CD4-positive, alpha-beta memory T cell (primary cell): Measurements from ENCODE around the gene CLCA1. TPM values are rescaled to one million over a fixed set of nuclear protein-coding genes. Genes with fewer than 3 reads are reported as not detected.

Experiments used
- CTCF ChIA-PET: fragments of 350-600 bp; sonication (Branson Sonifier 250); formaldehyde crosslinking; loops from one replicate; lab custom pipeline; 2021; ENCODE audit warnings: inconsistent platforms; ENCODE audit not compliant: partially characterized antibody; lab: Charles Lee
- POLR2A ChIA-PET: fragments of 350-600 bp; sonication (Branson Sonifier 250); formaldehyde crosslinking; loops from one replicate; lab custom pipeline; 2021; ENCODE audit not compliant: partially characterized antibody; lab: Charles Lee
- DNase-seq, 5 donors: peaks; one replicate each; pipeline versions ENCODE4 v3.0.0 to v3.0.0-alpha.2; 2020 to 2022; ENCODE audit warnings: mixed read lengths in 1 of 5
- H3K27ac ChIP-seq: one replicate; pipeline ENCODE4 v1.7.0; 2013; ENCODE audit warnings: low read depth, low read length
- H3K27me3 ChIP-seq: 2 replicates; pipeline ENCODE4 v1.7.0; 2013; ENCODE audit warnings: mild to moderate bottlenecking, low read length, moderate library complexity; ENCODE audit not compliant: insufficient read depth
- H3K36me3 ChIP-seq: 2 replicates; pipeline ENCODE4 v1.7.0; 2013; ENCODE audit warnings: mild to moderate bottlenecking, low read length, moderate library complexity; ENCODE audit not compliant: insufficient read depth
- H3K4me1 ChIP-seq: 2 replicates; pipeline ENCODE4 v1.7.0; 2013; ENCODE audit warnings: mild to moderate bottlenecking, low read length, moderate library complexity; ENCODE audit not compliant: insufficient read depth
- H3K4me3 ChIP-seq, 2 donors: one replicate each; pipeline ENCODE4 v1.7.0; 2013; ENCODE audit warnings: low read length in 2 of 2, mild to moderate bottlenecking in 1 of 2
- H3K9me3 ChIP-seq, 2 donors: one replicate each; pipeline ENCODE4 v1.7.0; 2013; ENCODE audit warnings: low read length in 2 of 2, control low read depth in 1 of 2; ENCODE audit not compliant: control insufficient read depth in 1 of 2
- H3K27ac Mint-ChIP-seq, 7 donors: one replicate each; pipeline ENCODE4 v1.8.0; 2020 to 2021; ENCODE audit warnings: mixed read lengths in 7 of 7, mild to moderate bottlenecking in 6 of 7, inconsistent platforms in 3 of 7, moderate library complexity in 3 of 7
- H3K27me3 Mint-ChIP-seq, 2 donors: one replicate each; pipeline ENCODE4 v1.8.0; 2020 to 2021; ENCODE audit warnings: mixed read lengths in 2 of 2
- H3K36me3 Mint-ChIP-seq, 2 donors: one replicate each; pipeline ENCODE4 v1.8.0; 2020 to 2021; ENCODE audit warnings: mixed read lengths in 2 of 2, inconsistent platforms in 1 of 2, mild to moderate bottlenecking in 1 of 2
- H3K4me1 Mint-ChIP-seq, 4 donors: one replicate each; pipeline ENCODE4 v1.8.0; 2020 to 2021; ENCODE audit warnings: mixed read lengths in 4 of 4, mild to moderate bottlenecking in 1 of 4
- H3K4me3 Mint-ChIP-seq, 8 donors: one replicate each; pipeline ENCODE4 v1.8.0; 2020 to 2021; ENCODE audit warnings: mixed read lengths in 8 of 8, mild to moderate bottlenecking in 7 of 8, moderate library complexity in 6 of 8, inconsistent platforms in 3 of 8
- H3K9me3 Mint-ChIP-seq, 8 donors: one replicate each; pipeline ENCODE4 v1.8.0; 2020 to 2021; ENCODE audit warnings: mixed read lengths in 8 of 8, mild to moderate bottlenecking in 5 of 8, inconsistent platforms in 3 of 8, moderate library complexity in 1 of 8
- intact Hi-C: fragments of 100-400 bp; cut with micrococcal nuclease; formaldehyde crosslinking; loops from one replicate; pipeline ENCODE4 v1.15.1; 2023
- polyA plus RNA-seq, 2 donors: library from polyadenylated mRNA; unstranded; fragments of 300-500 nt; fragmentation: Illumina TruSeq; gene quantifications; one replicate each; pipeline ENCODE4 v1.2.3, GENCODE V29; 2021
- total RNA-seq, 2 experiments: library from RNA; stranded (reverse); gene quantifications; one replicate each; pipeline ENCODE4 v1.2.3, GENCODE V29; 2021

The CLCA1 gene
- total and polyA plus RNA-seq, 4 experiments from 2014 or later: not detected

DNA sequence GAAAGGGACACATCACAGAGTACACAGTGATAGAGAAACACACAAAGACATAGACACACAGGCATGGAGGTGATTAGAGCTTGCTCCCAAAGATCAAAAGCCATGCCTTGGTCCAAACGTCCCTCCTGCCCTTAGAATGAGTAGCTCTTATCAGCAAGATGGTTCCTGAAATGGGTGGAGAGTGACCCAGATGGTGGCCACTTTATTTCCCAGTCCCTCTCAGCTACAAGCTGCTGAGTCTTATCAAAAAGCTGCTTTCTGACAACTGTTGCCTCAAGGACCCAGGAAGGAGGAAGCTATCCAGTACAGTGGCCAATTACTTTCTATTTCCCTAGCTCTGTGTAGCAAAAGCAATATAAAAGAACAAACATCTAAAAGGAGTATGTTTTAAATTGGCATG lies 7.7 kb upstream of the CLCA1 start:
- intact Hi-C loops: no loop called here
- CTCF ChIA-PET: interaction anchor here (1.0 to 1.5 kb wide), 3 partner anchors 12 to 81 kb away, joined by 3 to 5 read pairs (median 4); no protein-coding TSS in a partner anchor

DNA sequence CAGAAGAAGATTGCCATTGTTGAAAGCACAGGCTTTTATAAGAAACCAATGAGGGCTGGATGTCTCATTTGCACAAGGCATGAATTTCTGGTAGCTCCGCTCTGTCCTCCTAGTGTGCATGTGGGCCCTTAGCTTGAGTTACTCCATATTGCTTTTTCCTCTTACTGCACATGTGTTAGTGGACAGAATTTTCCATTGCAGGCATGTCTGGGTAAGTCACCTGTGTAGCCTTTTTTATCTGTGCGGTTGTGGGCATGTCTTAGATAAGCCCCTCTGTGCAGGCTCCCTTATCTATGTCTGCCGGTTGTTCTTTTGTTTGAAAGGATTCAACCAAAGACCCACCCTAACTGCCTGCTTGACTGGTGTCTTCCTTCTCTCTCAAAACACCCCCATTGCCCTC lies 7.2 kb upstream of the CLCA1 start:
- H3K27ac ChIP-seq: no peak overlapping the region
- intact Hi-C loops: no loop called here
- H3K4me1 ChIP-seq: no peaks in the 10 kb centered on the region
- Mint-ChIP-seq H3K9me3 (no peaks in the 10 kb centered on the region), H3K27ac (no peak overlapping the region), H3K36me3 (no peaks in the 10 kb centered on the region), H3K4me1 (no peaks in the 10 kb centered on the region), H3K27me3 (peaks cover 2 to 8% of the 10 kb centered on the region in 2 donors), H3K4me3 (no peak overlapping the region)
- no peaks in the 10 kb centered on the region for H3K27me3 ChIP-seq
- CTCF ChIA-PET: interaction anchor here (1.0 to 1.5 kb wide), 3 partner anchors 12 to 81 kb away, joined by 3 to 5 read pairs (median 4); no protein-coding TSS in a partner anchor
- no peak for DNase-seq
- no peaks in the 10 kb centered on the region for H3K9me3 ChIP-seq
- POLR2A ChIA-PET: no interaction called here
- no peak overlapping the region for H3K4me3 ChIP-seq
- H3K36me3 ChIP-seq: no peaks in the 10 kb centered on the region

More for the DNA sequence above, 7.7 kb upstream of the CLCA1 start:
- H3K4me1 Mint-ChIP-seq: no peaks in the 10 kb centered on the region
- no peak overlapping the region for H3K27ac Mint-ChIP-seq
- H3K27me3 Mint-ChIP-seq: peaks cover 2 to 8% of the 10 kb centered on the region in 2 donors
- Histone ChIP-seq H3K36me3 (no peaks in the 10 kb centered on the region), H3K27ac (no peak overlapping the region), H3K4me3 (no peak overlapping the region), H3K27me3 (no peaks in the 10 kb centered on the region), H3K4me1 (no peaks in the 10 kb centered on the region), H3K9me3 (no peaks in the 10 kb centered on the region)
- POLR2A ChIA-PET: no interaction called here
- no peak for DNase-seq
- no peaks in the 10 kb centered on the region for H3K9me3 Mint-ChIP-seq
- no peak overlapping the region for H3K4me3 Mint-ChIP-seq
- no peaks in the 10 kb centered on the region for H3K36me3 Mint-ChIP-seq

DNA sequence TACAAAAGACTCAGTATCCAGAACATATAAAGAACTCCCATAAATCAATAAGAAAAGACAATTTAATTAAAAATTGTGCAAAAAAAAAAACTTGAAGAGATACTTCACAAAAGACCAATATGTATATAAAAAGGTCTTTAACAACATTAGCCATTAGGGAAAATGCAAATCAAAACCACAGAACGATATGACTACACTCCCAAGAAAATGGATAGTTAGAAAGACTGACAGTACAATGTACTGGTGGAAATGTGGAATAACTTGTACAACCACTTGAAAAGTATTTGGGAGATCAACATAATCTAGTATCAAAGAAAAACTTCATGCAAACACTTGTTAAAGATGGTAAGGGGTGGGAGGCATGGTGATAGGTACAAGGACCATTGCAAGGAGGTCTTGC lies 3.9 kb upstream of the CLCA1 start:
- no peaks in the 10 kb centered on the region for H3K9me3 Mint-ChIP-seq
- H3K4me3 ChIP-seq: no peak overlapping the region
- H3K36me3 ChIP-seq: no peaks in the 10 kb centered on the region
- DNase-seq: no peak
- ChIA-PET CTCF (no interaction called here), POLR2A (no interaction called here)
- no peak overlapping the region for H3K27ac ChIP-seq
- no peaks in the 10 kb centered on the region for H3K36me3 Mint-ChIP-seq
- no peaks in the 10 kb centered on the region for H3K4me1 ChIP-seq
- H3K27ac Mint-ChIP-seq: no peak overlapping the region
- H3K4me3 Mint-ChIP-seq: no peak overlapping the region
- no peaks in the 10 kb centered on the region for H3K27me3 ChIP-seq
- H3K4me1 Mint-ChIP-seq: peaks cover 0 to 3% (median 0%) of the 10 kb centered on the region in 4 donors
- intact Hi-C loops: no loop called here
- no peaks in the 10 kb centered on the region for H3K27me3 Mint-ChIP-seq
- H3K9me3 ChIP-seq: no peaks in the 10 kb centered on the region

DNA sequence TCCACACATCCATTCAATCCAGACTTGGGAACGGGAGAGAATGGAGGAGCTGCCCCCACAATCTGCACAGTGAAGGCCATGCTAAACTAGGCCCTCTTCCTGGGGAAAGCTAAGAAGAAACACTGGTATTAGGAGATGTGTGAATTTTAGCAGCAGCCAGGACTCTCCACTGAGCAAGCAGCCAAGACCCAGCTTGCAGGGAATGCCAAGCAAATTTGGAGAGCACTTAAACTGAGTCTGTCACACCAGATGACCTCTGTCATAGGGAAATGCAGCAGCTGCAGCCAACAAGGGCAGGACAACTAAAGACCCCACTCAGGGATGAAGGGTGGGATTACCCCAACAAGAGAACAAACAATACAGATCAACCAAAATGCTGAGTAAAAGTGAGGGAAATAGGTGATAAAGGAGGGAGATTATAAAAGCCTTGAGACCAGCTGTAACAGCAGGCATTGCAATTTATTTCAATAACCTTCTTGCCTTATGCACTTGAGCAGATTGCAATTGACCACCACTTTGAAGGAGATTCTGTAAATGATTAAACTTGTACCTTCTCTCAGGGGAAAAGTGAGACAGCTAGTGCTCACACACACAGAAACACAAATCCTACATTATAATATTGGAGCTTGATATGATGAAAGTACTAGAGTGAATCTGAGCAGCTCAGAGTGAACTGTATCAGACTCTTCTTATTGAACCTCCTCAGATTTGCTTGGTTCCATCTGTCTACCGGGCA lies 2.5 kb upstream of the CLCA1 start:
- no peaks in the 10 kb centered on the region for H3K9me3 ChIP-seq
- H3K4me1 ChIP-seq: no peaks in the 10 kb centered on the region
- no peak overlapping the region for H3K4me3 Mint-ChIP-seq
- H3K27ac ChIP-seq: no peak overlapping the region
- no peaks in the 10 kb centered on the region for H3K9me3 Mint-ChIP-seq
- peaks cover 3% of the 10 kb centered on the region in 2 donors for H3K27me3 Mint-ChIP-seq
- H3K4me3 ChIP-seq: no peak overlapping the region
- no peaks in the 10 kb centered on the region for H3K36me3 Mint-ChIP-seq
- H3K27me3 ChIP-seq: no peaks in the 10 kb centered on the region
- DNase-seq: no peak
- POLR2A ChIA-PET: no interaction called here
- H3K4me1 Mint-ChIP-seq: peaks cover 0 to 3% (median 0%) of the 10 kb centered on the region in 4 donors
- no peaks in the 10 kb centered on the region for H3K36me3 ChIP-seq
- intact Hi-C loops: no loop called here
- CTCF ChIA-PET: interaction anchor here (0.7 kb wide), 1 partner anchor 33 kb away, joined by 3 read pairs; no protein-coding TSS in a partner anchor
- no peak overlapping the region for H3K27ac Mint-ChIP-seq

DNA sequence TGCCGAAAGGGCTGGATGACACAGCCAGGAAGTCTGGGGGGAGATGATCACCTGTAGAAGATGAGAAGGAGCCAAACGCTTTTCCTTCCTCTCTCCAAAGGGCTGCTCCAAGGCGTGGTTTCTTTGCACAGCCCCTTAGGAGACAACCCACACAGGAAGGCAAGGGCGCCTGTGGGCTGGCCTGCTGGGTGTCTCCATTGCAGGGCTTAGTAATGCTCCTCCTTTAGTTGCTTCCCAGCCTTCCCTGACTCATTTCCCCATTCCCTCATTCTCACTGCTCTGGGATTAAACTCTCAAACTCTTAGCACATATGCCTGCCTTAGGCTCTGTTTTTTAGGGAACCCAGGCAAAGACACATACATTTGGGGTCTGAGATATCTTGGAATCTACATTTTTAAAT lies 1.7 kb upstream of the CLCA1 start:
- POLR2A ChIA-PET: no interaction called here

DNA sequence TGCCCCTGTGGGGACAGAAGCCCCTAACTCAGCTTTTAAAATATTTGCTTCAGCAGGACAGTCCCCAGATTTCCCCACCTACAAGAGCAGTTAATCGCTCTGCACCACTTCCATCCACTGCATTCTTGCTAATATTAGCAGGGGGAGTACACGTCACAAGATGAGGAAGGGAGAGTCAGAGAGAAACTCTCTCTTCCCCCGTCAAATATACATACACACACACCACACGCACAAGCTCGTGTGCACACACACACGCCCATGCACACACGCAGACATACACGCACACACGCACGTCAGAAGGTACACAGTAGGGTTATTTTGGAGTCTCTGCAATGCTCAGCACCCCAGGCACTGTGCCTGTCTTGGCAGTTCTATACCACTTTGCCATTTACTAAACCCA lies 2.1 kb downstream of the CLCA1 start:
- H3K9me3 Mint-ChIP-seq: no peaks in the 10 kb centered on the region
- ChIA-PET CTCF (interaction anchor here (1.3 to 2.1 kb wide), 2 partner anchors 9 to 34 kb away, joined by 3 to 5 read pairs; no protein-coding TSS in a partner anchor), POLR2A (no interaction called here)
- DNase-seq: no peak
- no peaks in the 10 kb centered on the region for H3K4me1 ChIP-seq
- H3K36me3 Mint-ChIP-seq: no peaks in the 10 kb centered on the region
- no peaks in the 10 kb centered on the region for H3K36me3 ChIP-seq
- no peak overlapping the region for H3K27ac ChIP-seq
- H3K4me1 Mint-ChIP-seq: peaks cover 0 to 3% (median 0%) of the 10 kb centered on the region in 4 donors
- intact Hi-C loops: loop anchor here (5.0 to 10.0 kb wide), 3 partner anchors 54 to 614 kb away; no protein-coding TSS in a partner anchor
- no peaks in the 10 kb centered on the region for H3K9me3 ChIP-seq
- peaks cover 6 to 7% of the 10 kb centered on the region in 2 donors for H3K27me3 Mint-ChIP-seq
- H3K27ac Mint-ChIP-seq: no peak overlapping the region
- H3K4me3 ChIP-seq: no peak overlapping the region
- H3K27me3 ChIP-seq: peaks cover 3% of the 10 kb centered on the region
- no peak overlapping the region for H3K4me3 Mint-ChIP-seq

More for the DNA sequence above, 1.7 kb upstream of the CLCA1 start:
- Mint-ChIP-seq H3K27ac (no peak overlapping the region), H3K36me3 (no peaks in the 10 kb centered on the region), H3K9me3 (no peaks in the 10 kb centered on the region), H3K4me3 (no peak overlapping the region), H3K4me1 (peaks cover 0 to 3% (median 0%) of the 10 kb centered on the region in 4 donors), H3K27me3 (peaks cover 3 to 4% of the 10 kb centered on the region in 2 donors)
- CTCF ChIA-PET: no interaction called here
- Histone ChIP-seq H3K27ac (no peak overlapping the region), H3K4me3 (no peak overlapping the region), H3K4me1 (no peaks in the 10 kb centered on the region), H3K9me3 (no peaks in the 10 kb centered on the region), H3K27me3 (peaks cover under 1% of the 10 kb centered on the region), H3K36me3 (no peaks in the 10 kb centered on the region)
- DNase-seq: no peak
- intact Hi-C loops: no loop called here

DNA sequence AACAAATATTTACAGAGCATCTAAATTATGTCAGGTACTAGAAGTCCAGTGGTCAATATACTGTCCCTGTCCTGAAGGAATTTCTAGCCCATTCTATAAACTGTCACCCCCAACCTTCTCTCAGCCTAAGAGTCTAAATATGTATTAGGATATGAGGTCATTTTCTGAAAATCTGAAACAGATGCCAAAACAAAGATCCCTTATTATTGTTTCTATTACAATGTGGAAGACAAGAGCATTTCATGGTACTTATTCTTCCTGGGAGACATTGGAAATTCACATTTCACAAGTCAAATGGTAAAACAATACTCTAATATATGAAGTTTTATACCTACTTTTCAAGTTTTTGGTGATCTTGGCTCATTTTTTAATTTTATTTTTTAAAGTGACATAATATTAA lies 2.6 kb downstream of the CLCA1 start:
- Mint-ChIP-seq H3K27ac (no peak overlapping the region), H3K9me3 (no peaks in the 10 kb centered on the region), H3K4me1 (peaks cover 0 to 3% (median 0%) of the 10 kb centered on the region in 4 donors), H3K36me3 (no peaks in the 10 kb centered on the region), H3K27me3 (peaks cover 6 to 7% of the 10 kb centered on the region in 2 donors), H3K4me3 (no peak overlapping the region)
- intact Hi-C loops: loop anchor here (5.0 to 10.0 kb wide), 3 partner anchors 54 to 614 kb away; no protein-coding TSS in a partner anchor
- H3K36me3 ChIP-seq: no peaks in the 10 kb centered on the region
- DNase-seq: no peak
- peaks cover 3% of the 10 kb centered on the region for H3K27me3 ChIP-seq
- H3K4me1 ChIP-seq: no peaks in the 10 kb centered on the region
- H3K4me3 ChIP-seq: no peak overlapping the region
- no peaks in the 10 kb centered on the region for H3K9me3 ChIP-seq
- ChIA-PET CTCF (interaction anchor here (1.1 to 2.9 kb wide), 5 partner anchors 28 to 91 kb away, joined by 3 to 16 read pairs (median 3); no protein-coding TSS in a partner anchor), POLR2A (no interaction called here)
- no peak overlapping the region for H3K27ac ChIP-seq
